ENCODE results near the gene HUS1.

Gene HUS1

DNA sequence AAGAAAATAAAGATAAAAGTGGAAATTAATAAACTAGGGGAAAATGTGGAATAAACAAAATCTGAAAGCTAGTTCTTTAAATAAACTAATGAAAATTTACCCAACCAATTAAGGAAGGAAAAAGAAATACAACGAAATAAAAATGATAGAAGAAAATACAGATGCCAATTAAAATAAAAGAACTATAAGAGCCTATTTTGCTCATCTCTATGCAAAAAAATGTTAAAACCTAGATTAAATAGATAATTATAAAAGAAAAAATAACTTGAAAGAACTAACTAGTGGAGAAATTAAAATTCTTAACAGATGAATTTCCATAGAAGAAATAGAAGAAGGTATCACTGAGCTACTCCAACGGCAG lies 63.8 kb downstream of the HUS1 start:
- no peak for DNase-seq

DNA sequence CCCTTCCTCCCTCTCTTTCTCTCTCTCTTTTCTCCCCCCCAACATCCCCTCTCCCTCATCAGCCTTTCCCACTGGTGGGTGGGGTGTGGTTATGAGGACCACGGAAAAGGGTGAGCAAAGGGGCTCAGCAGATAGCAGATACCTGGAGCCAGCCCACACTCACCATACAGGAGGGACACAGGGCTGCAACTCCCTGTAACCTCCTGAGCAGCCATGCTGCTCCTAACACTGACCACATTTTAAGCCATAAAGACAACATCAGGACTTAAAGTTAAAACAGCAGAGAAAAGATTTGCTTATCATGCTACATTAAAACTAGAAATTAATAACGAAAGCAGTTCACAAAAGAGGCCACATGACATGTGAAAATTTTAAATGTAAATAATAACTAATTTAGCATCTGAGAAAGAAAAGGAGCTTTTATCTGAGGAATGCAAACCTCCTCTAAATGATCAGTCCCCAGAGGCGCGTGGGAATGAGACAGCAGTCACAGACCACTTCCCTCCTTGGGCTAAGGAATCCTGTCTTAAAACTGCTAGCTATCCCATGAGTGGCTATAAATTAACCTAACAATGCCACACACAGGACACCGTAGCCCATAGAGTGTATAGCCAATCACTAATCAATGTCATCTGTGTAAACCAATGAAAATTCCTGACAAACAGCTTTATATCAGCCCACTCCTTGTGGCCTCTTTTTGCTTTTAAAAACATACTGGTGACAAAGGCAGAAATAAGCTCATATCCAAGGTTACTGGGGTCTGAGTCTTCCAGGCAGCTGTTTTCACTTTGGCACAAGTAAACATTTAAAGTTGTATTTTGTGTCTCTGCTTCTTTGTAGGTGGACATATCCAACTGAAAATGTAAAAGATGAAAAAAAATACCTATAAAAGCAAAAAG lies 64.4 kb downstream of the HUS1 start:
- DNase-seq = no peak
